ENCODE data around the gene MAST4.

GRCh38 chr5:66824476-66824875, 228.3 kb downstream of the MAST4 start:
- TF ChIP-seq EP300 (IDR thresholded peaks at IDR 0.05; ENCODE audit: borderline replicate concordance in 1 of 2, low read depth in 2 of 2, low read length in 2 of 2) (no peak), SIRT6 (IDR thresholded peaks at IDR 0.05; ENCODE audit: low read length) (no peak), POLR2A (IDR thresholded peaks at IDR 0.05; ENCODE audit: control extremely low read depth in 1 of 2, low read depth in 2 of 2, low read length in 2 of 2) (no peak), JUND (IDR thresholded peaks at IDR 0.05; ENCODE audit: low read length) (no peak), GABPA (IDR thresholded peaks at IDR 0.05; ENCODE audit: borderline replicate concordance, insufficient read depth, low read length) (no peak)

All from H1 (cell line).